Hindlimb muscle (tissue), 1 donor: Measurements from ENCODE around the gene DSC3. TPM values are rescaled to one million over a fixed set of nuclear protein-coding genes. Genes with fewer than 3 reads are reported as not detected.
"Not testable (repeated sequence)": the region's sequence is repeated elsewhere in the genome, so short reads cannot be mapped to it uniquely, and the experiment has no call there.

Source experiments
- DNase-seq: peaks from one replicate; pipeline ENCODE4 v3.0.0-alpha.2; 2013
- polyA plus RNA-seq: library from polyadenylated mRNA; unstranded; fragments of 120-200 nt; gene quantifications from one replicate; pipeline ENCODE4 v1.2.1, GENCODE V29; 2013; ENCODE audit not compliant: insufficient read length

DSC3 gene
- polyA plus RNA-seq, 1 donor = 1.8 TPM

DNA sequence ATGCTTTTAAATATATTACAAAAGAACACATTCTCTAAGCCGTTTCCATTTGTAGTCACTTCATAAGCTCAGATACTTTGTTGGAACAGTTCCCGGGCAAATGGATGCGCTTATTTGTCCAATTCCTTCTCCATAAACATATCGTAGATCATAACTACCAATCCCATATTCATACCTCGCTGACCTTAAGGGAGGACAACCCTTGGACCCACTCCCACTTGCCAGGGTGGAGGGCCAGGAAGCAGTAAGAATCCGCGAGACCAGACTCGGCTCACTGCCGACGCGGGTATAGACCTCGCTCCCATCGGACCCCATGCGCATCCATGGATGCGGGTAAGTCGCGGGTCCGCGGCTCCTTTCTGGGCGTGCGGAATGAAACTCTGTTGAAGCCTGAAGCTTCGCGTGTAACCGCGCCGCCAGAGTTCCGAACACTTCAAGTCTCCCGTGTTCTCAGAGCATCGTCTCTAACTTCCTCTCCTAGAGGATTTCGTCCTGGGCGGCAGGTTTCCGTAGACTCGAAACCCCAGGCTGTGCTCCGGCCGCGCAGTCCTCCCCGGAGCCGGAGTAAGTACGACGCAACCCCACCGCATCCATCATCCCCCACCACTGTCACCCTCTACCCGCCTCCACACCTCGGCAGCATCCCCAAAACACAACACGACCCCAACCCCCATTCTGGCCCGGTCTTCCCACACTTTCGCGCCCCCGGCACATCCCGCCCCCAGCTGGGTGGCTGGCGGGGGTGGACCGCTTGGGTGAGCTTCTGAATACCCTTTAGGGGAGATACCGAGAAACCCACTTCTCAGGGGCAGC lies 1.1 kb downstream of the DSC3 start:
- peak; percentile 36 for DNase-seq

GRCh38 chr18:31040686-31041270 lies 1.8 kb downstream of the DSC3 start:
- DNase-seq = no peak

- no peak for DNase-seq
Observed at GRCh38 chr18:31039426-31039825, 3.1 kb downstream of the DSC3 start.

- not testable (repeated sequence) for DNase-seq
Observed at GRCh38 chr18:31037686-31038085, 4.9 kb downstream of the DSC3 start.

DNA sequence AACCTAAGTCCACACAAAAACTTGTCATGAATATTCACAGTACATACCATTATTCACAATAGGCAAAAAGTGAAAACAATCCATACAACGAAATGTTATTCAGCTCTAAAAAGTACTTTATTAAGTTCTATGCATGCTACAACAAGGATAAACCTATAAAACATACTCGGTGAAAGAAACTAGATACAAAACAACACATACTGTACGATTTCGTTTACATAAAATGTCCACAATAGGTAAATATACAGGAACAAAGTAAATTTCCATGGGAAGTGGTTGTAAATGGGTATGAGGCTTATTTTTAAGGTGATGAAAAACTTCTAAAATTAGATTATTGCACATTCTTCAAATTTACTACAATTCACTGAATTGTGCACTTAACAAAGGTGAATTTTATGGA lies 8.0 kb downstream of the DSC3 start:
- DNase-seq = no peak

DNA sequence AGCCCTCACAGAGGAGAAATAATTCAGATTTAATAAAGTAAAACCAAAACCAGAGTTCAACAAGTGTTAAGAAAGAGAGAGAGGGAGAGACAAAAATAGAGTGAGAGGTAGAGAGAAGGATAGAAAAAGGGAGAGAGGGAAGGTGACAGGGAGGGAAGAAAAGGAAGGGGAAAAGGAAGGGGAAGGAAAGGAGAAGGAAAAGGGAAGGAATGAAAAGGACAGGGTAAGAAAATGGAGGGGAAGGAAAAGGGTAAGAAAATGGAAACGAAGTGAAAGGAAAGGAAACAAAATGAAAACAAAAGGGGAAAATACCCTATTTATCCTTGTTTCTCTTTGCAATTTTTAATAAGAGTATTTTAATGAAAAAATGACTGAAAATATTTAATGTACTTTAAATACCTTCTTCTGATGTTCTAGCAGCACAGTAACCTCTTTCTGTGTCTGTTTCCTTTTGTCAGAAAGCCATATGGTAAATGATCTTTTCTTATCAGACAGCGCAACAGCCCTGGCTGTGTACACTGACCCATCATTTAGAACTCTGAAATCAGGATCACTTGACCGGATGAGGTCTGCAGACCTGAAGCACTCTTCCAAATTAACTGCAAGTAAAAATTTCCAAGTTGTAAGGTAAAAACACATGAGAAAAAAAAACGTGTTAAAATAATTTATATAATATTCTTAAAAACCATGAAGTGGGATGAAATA lies 11.8 kb downstream of the DSC3 start:
- DNase-seq = no peak

- no peak for DNase-seq
Observed at GRCh38 chr18:31015715-31016434, 26.7 kb downstream of the DSC3 start.

DNA sequence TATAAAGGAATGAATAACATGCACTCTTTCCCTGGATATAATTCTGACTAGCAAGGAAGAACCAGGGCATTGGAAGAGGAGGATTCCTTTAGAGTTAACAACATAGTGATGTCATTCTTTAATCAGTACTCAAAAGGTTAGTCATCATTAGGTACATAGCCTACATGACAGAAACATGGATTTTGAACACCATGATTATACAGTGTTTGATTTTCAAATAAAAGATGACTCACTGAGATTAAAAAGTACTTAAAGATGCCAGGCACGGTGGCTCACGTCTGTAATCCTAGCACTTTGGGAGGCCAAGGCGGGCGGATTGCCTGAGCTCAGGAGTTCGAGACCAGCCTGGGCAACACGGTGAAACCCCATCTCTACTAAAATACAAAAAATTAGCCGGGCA lies 31.1 kb downstream of the DSC3 start:
- DNase-seq = not testable (repeated sequence)

DNA sequence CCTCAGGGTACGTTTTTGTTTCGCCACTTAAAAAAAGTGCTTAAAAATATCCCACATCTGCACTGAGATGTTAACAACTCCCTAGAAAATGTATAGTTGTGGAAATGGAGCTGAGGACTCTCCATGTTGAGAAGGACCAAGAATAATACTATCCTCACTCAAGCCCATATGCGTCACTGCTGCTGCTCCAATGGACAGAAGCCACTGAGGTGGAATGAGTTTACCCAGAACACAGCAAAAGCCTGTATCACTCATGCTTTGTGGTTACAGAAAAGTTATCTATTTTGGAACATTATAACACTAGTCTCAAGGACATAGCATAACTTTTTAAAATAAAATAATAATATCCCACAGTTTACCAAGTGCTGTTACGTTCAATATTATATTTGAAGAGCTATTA lies 31.9 kb downstream of the DSC3 start:
- no peak for DNase-seq

DNA sequence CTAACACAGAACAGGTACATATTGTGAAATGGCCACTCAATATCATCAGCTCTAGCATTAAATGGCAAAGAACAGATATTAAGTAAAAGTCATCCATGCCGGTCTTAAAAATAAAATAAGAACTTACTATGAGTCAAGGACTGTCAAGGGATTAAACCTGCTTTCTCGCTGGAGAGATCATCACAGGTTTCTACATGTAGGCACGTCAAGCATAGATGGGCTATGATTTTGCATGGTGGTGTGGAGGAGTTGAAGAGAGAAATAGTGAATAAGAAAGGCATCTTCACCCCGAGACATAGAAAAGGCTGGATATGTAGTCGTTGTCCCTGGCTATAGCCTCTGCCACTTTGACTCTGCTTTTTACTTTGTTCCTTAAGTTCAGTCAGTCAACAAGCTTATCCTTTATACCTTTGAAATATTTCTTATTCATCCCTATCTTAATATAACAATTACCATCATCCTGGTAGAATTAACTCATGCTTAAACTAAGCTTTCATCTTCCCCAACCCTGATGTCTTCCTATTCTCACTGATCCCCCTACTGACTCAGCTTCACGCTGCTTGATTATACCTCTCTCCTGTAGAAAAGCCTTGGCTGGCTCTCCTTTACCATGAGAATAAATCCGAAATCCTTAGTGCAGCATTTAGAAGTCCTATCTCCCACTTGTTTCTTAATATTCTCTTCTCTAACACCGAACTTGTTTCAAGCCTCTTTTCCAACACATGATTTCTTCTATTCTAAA lies 42.5 kb downstream of the DSC3 start:
- DNase-seq = no peak

- no peak for DNase-seq
Observed at GRCh38 chr18:30999186-30999585, 43.4 kb downstream of the DSC3 start.

DNA sequence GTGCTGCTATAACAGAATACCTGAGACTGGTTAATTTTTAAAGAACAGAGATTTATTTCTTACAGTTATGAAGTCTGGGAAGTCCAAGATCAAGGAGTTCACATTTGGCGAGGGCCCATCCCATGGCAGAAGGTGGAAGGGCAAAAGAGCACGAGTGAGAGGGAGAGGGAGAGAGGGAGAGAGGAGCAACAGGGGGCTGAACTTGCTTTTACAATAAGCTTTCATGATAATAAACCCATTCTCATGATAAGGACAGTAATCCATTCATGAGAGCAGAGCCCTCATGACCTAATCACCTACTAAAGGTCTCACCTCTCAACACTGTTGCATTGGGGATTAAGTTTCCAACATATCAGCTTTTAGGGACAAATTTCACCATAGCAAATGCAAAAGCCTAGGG lies 45.3 kb downstream of the DSC3 start:
- no peak for DNase-seq

DNA sequence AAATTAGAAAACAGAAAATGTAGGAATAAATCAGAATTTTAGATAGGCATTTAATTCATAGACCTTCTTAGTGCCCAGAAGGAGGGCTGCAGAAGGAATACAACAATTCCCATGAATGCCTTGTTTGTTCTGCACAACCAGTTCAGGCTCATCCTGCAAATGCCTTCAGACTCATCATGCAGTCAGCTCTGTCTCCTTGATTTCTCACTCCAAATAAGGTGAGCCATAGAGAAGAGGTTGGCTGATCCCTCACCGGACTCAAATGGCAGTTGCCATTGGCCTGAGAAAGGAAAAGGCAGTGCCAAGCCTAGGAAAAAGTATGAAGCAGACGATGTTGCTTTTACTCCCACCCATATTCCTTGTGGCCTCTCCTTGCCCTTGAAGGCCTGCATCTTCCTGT lies 50.3 kb downstream of the DSC3 start:
- no peak for DNase-seq

GRCh38 chr18:30991397-30991796 lies 51.1 kb downstream of the DSC3 start:
- no peak for DNase-seq

- no peak for DNase-seq
Observed at GRCh38 chr18:30989141-30989540, 53.4 kb downstream of the DSC3 start.

GRCh38 chr18:30988440-30988839 lies 54.1 kb downstream of the DSC3 start:
- DNase-seq = no peak

- DNase-seq = no peak
Observed at GRCh38 chr18:30987467-30988241, 54.9 kb downstream of the DSC3 start.

- no peak for DNase-seq
Observed at GRCh38 chr18:30985753-30986152, 56.8 kb downstream of the DSC3 start.

GRCh38 chr18:30982285-30982992 lies 60.1 kb downstream of the DSC3 start:
- no peak for DNase-seq

DNA sequence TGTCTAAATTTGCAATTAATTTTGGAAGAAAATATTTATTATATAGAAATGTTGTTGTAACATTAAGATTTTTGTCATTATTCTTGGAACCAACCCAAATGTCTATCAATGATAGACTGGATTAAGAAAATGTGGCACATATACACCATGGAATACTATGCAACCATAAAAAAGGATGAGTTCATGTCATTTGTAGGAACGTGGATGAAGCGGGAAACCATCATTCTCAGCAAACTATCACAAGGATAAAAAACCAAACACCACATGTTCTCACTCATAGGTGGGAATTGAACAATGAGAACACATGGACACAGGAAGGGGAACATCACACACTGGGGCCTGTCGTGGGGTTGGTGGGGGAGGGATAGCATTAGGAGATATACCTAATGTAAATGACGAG lies 64.5 kb downstream of the DSC3 start:
- not testable (repeated sequence) for DNase-seq
